ENCODE data around the gene PFDN6.

GRCh38 chr6:33329058-33329457 lies 39.7 kb downstream of the PFDN6 start:
- no peak for TF ChIP-seq ARNTL (CRISPR knock-in tag; IDR thresholded peaks at IDR 0.05; ENCODE audit: borderline replicate concordance, low read depth)
- no peak for TF ChIP-seq PATZ1 (CRISPR knock-in tag; IDR thresholded peaks at IDR 0.05; ENCODE audit: borderline replicate concordance)
- TF ChIP-seq ZFP3 (CRISPR knock-in tag; IDR thresholded peaks at IDR 0.05): no peak
- TF ChIP-seq ZNF565 (CRISPR knock-in tag; conservative IDR thresholded peaks at IDR 0.05; ENCODE audit: low read depth): no peak
- TF ChIP-seq ZFP30 (CRISPR knock-in tag; IDR thresholded peaks at IDR 0.05): no peak
- TF ChIP-seq BACH2 (CRISPR knock-in tag; IDR thresholded peaks at IDR 0.05; ENCODE audit: borderline replicate concordance): no peak
- no peak for TF ChIP-seq TOX (CRISPR knock-in tag; IDR thresholded peaks at IDR 0.05; ENCODE audit: borderline replicate concordance)
- TF ChIP-seq CSDC2 (CRISPR knock-in tag; IDR thresholded peaks at IDR 0.05): no peak
- no peak for TF ChIP-seq TSHZ2 (CRISPR knock-in tag; IDR thresholded peaks at IDR 0.05)
